Mesothelial cell of epicardium (in vitro differentiated cells): ENCODE results near the gene CLASP1. TPM values are rescaled to one million over a fixed set of nuclear protein-coding genes. Genes with fewer than 3 reads are reported as not detected.

Experiments
- DNase-seq, 2 experiments: peaks; one replicate each; pipeline ENCODE4 v3.0.0; 2021; ENCODE audit warnings: low spot score in 2 of 2; ENCODE audit not compliant: unreplicated experiment in 2 of 2
- H3K27ac Mint-ChIP-seq: 2 replicates; pipeline ENCODE4 v1.8.0; 2021; ENCODE audit warnings: mixed read lengths
- H3K27me3 Mint-ChIP-seq: 2 replicates; pipeline ENCODE4 v1.8.0; 2021; ENCODE audit warnings: low read depth, mixed read lengths
- H3K36me3 Mint-ChIP-seq: 2 replicates; pipeline ENCODE4 v1.8.0; 2021; ENCODE audit warnings: mixed read lengths
- H3K4me1 Mint-ChIP-seq: 2 replicates; pipeline ENCODE4 v1.8.0; 2021; ENCODE audit warnings: mixed read lengths
- H3K4me3 Mint-ChIP-seq: 2 replicates; pipeline ENCODE4 v1.8.0; 2021; ENCODE audit warnings: mild to moderate bottlenecking, moderate library complexity, mixed read lengths
- H3K9me3 Mint-ChIP-seq: 2 replicates; pipeline ENCODE4 v1.8.0; 2021; ENCODE audit warnings: mixed read lengths
- total RNA-seq: library from RNA; stranded (reverse); gene quantifications from 3 replicates; pipeline ENCODE4 v1.2.1, GENCODE V29; 2021
- TF ChIP-seq, protein P1 (sequence below): fragments of 200-600 bp; sonication (generic); IDR thresholded peaks from one replicate; pipeline ENCODE4 v1.5.0; 2021; ENCODE audit warnings: antibody characterized with exemption; ENCODE audit not compliant: unreplicated experiment

Gene CLASP1
- total RNA-seq, 1 donor from 2014 or later = 99.8 TPM

DNA sequence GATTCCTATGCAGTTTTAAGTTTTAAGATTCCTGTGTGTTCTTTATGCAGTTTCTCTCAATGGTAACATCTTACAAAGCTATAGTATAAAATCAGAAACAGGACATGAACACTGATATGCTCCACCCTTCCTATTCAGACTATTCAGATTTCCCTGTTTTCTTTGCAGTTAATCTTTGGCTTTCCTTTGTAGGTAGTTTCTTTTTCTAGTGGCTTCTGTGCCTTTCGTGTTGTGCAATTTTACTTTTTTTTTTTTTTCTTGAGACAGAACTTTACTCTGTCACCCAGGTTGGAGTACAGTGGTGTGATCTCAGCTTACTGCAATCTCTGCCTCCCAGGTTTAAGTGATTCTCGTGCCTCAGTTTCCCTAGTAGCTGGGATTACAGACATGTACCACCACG lies 213.5 kb downstream of the CLASP1 start:
- TF ChIP-seq, protein P1, sequence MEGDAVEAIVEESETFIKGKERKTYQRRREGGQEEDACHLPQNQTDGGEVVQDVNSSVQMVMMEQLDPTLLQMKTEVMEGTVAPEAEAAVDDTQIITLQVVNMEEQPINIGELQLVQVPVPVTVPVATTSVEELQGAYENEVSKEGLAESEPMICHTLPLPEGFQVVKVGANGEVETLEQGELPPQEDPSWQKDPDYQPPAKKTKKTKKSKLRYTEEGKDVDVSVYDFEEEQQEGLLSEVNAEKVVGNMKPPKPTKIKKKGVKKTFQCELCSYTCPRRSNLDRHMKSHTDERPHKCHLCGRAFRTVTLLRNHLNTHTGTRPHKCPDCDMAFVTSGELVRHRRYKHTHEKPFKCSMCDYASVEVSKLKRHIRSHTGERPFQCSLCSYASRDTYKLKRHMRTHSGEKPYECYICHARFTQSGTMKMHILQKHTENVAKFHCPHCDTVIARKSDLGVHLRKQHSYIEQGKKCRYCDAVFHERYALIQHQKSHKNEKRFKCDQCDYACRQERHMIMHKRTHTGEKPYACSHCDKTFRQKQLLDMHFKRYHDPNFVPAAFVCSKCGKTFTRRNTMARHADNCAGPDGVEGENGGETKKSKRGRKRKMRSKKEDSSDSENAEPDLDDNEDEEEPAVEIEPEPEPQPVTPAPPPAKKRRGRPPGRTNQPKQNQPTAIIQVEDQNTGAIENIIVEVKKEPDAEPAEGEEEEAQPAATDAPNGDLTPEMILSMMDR = no peak
- Mint-ChIP-seq H3K27ac (peak overlapping the region; percentile 31), H3K9me3 (no peaks in the 10 kb centered on the region), H3K4me3 (no peak overlapping the region), H3K36me3 (peaks cover 30% of the 10 kb centered on the region), H3K4me1 (no peaks in the 10 kb centered on the region), H3K27me3 (no peaks in the 10 kb centered on the region)
- DNase-seq = no peak

DNA sequence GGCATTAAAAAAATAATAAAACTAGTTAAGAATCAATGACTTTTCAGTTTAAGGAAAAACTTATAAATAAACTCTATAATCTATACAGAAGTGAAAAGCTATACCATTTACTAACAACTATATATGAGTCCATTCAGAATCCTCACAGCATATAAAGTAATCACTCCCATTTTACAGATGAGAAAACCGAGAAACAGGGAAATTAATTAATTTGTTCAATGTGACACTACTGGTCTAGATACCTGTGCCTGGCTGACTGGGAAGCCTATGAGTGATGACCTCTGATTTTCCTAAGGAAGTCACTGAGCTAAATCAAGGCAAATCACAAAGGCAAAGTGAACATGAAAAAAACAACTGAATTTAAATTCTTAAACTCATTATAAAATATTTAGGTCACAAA lies 218.0 kb downstream of the CLASP1 start:
- TF ChIP-seq, protein P1 = no peak
- H3K27me3 Mint-ChIP-seq = no peaks in the 10 kb centered on the region

DNA sequence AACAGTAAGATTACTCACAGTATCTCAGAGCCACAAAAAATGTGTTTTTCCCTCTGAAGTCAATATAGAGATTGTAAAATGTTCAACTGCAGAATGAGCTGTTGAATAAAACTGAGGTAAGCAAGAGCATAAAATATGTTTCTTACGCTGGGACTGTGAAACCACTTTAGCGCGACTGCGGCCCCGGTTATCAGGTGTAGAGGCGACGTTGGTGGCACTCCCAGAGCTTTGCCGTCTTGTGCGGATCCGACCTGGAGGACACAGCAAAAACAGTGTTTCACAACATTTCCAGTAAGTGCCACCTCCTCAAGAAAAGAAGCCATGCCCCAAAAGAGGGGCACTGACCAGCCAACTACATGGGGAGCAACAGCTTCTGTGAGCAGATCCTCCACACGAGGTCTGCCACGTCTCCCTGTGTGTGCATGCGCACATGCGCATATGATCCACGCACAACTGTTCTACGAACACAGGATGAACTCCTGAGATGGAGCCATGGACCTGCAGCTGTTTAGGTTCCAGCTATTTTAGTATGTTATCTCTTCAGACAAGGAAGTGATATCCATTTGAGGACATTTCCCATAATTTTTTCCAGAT lies 219.2 kb downstream of the CLASP1 start:
- H3K4me3 Mint-ChIP-seq = no peak overlapping the region
- H3K27me3 Mint-ChIP-seq = no peaks in the 10 kb centered on the region
- H3K27ac Mint-ChIP-seq = peak overlapping the region; percentile 34
- DNase-seq = no peak
- peaks cover 12% of the 10 kb centered on the region for H3K4me1 Mint-ChIP-seq
- H3K36me3 Mint-ChIP-seq = peaks cover 39% of the 10 kb centered on the region
- TF ChIP-seq, protein P1 = no peak
- H3K9me3 Mint-ChIP-seq = no peaks in the 10 kb centered on the region

More for the DNA sequence above, 218.0 kb downstream of the CLASP1 start:
- H3K27ac Mint-ChIP-seq = no peak overlapping the region
- no peak overlapping the region for H3K4me3 Mint-ChIP-seq
- peaks cover 12% of the 10 kb centered on the region for H3K4me1 Mint-ChIP-seq
- DNase-seq = no peak
- H3K9me3 Mint-ChIP-seq = no peaks in the 10 kb centered on the region
- H3K36me3 Mint-ChIP-seq = peaks cover 34% of the 10 kb centered on the region

DNA sequence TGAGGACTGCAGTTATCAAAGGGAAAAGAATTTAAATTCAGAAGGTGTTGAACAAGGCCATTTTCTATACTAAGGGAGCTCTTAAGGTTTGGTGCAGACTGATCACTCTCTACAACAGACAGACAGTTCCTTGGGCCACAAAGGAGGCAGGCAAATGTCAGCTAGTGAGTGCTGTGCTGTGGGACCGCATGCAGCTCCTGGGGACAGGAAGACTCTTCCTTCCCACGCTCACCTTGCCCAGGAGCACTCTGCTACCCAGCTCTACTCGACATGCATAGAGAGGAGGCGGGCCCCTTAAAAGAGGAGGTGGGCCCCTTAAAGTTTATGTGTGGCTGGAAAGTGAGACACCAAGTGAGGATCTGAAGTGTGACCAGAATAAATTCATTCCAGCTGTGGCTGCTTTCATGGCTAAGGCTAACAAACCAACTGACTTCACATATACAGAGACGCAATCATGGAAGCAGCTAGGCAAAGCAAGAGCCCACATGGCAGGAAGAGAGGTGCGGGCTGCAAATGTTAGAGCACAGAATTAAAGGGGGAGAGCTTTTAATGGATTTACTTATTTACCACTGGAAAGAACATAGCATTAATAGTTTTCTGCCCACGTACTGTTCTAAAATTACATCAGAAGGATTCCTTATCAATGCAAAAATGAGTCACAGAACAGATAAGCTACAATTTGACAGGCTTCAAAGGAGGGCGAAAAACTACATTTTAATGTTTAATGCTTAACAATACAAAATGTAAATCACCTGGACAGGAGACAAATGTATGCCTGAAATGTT lies 220.0 kb downstream of the CLASP1 start:
- H3K27me3 Mint-ChIP-seq = no peaks in the 10 kb centered on the region
- TF ChIP-seq, protein P1 = no peak
- H3K4me1 Mint-ChIP-seq = peaks cover 12% of the 10 kb centered on the region
- DNase-seq = no peak
- H3K27ac Mint-ChIP-seq = peak overlapping the region; percentile 34
- H3K4me3 Mint-ChIP-seq = no peak overlapping the region
- H3K36me3 Mint-ChIP-seq = peaks cover 37% of the 10 kb centered on the region
- H3K9me3 Mint-ChIP-seq = no peaks in the 10 kb centered on the region

DNA sequence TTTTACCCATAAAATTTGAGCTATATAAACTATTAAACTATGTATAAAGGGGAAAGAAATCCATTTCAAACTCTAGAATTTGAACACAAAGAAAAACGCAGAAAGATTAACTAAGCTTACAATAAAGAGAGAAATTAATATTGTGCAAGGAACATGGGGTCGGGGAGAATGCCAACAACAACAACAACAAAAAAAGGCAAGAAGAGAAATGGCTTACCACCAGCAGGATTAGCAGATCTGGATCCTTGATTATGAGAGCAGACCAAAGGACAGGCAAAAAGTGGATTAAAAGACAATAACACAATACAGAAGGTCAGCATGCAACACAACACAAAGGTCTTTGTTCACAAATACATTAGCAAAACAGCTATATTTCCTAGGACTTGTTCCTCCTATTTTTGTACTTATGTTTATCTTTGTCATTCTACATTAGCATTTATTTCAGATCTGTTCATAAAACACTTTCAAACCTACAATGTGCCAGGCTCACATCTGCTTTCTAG lies 222.0 kb downstream of the CLASP1 start:
- Mint-ChIP-seq H3K9me3 (no peaks in the 10 kb centered on the region), H3K4me3 (no peak overlapping the region), H3K27ac (no peak overlapping the region), H3K36me3 (peaks cover 38% of the 10 kb centered on the region), H3K4me1 (peaks cover 12% of the 10 kb centered on the region), H3K27me3 (no peaks in the 10 kb centered on the region)
- no peak for DNase-seq
- TF ChIP-seq, protein P1 = no peak
